GM19035 (cell line): ENCODE data around the gene ZNF195.
"Not testable (repeated sequence)": the region's sequence is repeated elsewhere in the genome, so short reads cannot be mapped to it uniquely, and the experiment has no call there.

ENCODE experiments used
- ATAC-seq: cut with Tn5 transposase; IDR thresholded peaks from one replicate; pipeline ENCODE4 v1.9.1; 2021; ENCODE audit not compliant: unreplicated experiment

ZNF195 gene

DNA sequence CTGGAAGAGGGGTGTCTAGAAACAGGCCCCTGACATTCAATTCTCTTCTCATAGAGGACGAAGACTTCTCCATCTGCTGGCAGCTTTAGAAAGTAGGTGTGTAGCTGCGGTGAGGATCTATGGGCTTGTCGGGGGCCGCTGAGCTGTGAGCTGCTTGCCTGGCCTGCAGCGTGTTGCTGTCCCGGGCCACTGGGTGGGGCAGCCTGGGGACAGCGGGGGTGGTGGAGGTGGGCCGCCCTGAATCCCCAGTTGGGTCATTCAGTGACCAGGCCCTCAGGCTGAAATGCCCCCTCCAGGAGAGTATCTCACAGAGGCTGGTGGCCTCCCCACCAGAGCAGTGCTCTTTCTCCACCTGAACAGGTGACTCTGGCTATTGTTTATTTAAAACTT, 23.9 kb upstream of the ZNF195 start:
- ATAC-seq: not testable (repeated sequence)

GRCh38 chr11:3402181-3402860, 23.4 kb upstream of the ZNF195 start:
- ATAC-seq: not testable (repeated sequence)

DNA sequence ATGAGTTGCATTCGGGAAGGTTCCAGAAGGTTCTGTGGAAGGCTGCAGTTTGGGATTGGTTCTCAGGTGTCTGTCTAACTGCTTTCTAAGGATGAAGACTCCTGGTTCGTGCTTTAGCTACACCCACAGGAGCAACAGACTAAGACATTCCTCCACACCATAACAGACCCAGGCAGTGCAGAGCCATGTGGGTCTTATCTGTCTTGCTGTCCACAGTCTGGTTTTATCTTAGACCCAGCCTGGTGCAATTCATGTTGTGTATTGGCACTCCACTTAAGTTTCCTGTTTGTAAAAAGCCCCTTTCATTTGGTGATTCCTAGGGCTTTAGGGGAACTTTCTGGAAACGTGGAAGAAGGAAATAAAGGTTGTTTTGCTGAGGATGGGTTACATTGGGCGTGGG, 22.1 kb upstream of the ZNF195 start:
- not testable (repeated sequence) for ATAC-seq

DNA sequence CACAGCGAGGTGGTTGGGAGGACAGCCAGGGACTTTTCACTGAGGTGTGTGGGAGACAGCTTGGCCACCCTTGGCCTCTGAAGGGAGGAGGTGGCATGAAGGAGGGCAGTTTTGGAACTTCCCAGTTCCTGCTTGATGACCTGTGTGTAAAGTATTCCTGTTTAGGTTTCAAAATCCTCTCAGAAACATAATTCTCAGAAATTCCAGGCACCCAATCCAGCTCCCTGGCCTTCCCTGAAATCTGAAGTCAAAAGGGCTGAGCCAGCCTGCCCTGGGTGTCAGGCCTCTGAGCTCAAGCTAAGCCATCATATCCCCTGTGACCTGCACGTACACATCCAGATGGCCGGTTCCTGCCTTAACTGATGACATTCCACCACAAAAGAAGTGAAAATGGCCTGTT, 19.6 kb upstream of the ZNF195 start:
- not testable (repeated sequence) for ATAC-seq

DNA sequence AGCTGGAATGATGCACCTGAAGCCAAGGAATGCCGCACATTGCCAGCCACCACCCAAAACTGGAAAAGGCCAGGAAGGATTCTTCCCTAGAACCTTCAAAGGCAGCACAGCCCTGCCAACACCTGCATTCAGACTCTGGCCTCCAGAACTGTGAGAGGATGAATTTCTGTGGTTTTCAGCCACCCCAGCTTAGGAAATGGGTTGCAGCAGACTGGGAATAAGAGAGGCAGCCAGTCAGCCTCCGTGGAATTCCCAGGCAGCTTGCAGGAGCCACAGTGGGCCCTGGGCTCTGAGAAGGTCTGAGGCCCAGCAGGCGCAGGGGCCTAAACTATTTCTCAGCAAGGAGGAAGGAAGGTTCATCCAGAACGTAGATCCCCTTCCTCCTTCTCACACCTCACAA, 19.2 kb upstream of the ZNF195 start:
- ATAC-seq: not testable (repeated sequence)

DNA sequence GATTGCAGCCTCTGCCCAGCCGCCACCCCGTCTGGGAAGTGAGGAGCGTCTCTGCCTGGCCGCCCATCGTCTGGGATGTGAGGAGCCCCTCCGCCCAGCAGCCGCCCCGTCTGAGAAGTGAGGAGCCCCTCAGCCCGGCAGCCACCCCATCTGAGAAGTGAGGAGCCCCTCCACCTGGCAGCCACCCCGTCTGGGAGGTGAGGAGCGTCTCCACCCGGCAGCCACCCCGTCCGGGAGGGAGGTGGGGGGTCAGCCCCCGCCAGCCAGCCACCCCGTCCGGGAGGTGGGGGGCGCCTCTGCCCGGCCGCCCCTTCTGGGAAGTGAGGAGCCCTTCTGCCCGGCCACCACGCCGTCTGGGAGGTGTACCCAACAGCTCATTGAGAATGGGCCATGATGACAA, 18.3 kb upstream of the ZNF195 start:
- ATAC-seq: not testable (repeated sequence)

- not testable (repeated sequence) for ATAC-seq
These were observed 16.5 kb upstream of the ZNF195 start for GRCh38 chr11:3395468-3395867.

- ATAC-seq: not testable (repeated sequence)
These were observed 16.0 kb upstream of the ZNF195 start for GRCh38 chr11:3394956-3395355.

DNA sequence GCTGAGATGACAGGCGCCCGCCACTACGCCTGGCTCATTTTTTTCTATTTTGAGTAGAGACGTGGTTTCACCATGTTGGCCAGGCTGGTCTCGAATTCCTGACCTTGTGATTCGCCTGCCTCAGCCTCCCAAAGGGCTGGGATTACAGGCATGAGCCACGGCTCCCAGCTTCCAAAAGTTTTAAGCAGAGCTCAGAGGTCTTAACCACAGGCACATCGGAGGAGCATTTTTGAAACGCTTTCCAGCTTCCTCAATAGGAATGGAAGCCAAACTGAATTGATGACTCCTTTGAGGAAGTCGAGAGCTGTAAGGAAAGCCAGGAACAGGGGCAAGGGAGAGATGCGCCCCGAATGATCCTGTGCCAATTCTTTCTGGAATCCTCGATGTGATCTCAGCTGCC, 14.5 kb upstream of the ZNF195 start:
- ATAC-seq: not testable (repeated sequence)

- ATAC-seq: no peak
These were observed 3.8 kb upstream of the ZNF195 start for GRCh38 chr11:3382613-3383285.

DNA sequence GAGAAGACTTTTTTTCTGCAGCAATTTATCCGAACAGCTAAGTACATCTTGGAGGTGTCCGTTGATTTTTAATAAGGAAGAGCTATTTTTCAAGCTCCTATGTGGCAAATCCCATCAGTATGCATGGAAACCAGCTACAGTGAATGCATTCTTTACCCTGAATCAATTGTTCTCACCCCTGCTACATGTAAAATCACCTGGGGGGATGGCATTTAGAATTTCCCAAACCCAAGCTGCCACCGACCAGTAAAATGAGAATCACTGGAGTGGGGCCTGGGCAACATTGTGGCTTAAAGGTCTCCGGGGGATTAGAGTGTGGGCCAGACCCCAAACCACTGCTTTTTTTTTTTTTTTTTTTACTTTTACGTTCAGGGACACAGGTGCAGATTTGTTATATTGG, 2.8 kb upstream of the ZNF195 start:
- ATAC-seq: no peak

DNA sequence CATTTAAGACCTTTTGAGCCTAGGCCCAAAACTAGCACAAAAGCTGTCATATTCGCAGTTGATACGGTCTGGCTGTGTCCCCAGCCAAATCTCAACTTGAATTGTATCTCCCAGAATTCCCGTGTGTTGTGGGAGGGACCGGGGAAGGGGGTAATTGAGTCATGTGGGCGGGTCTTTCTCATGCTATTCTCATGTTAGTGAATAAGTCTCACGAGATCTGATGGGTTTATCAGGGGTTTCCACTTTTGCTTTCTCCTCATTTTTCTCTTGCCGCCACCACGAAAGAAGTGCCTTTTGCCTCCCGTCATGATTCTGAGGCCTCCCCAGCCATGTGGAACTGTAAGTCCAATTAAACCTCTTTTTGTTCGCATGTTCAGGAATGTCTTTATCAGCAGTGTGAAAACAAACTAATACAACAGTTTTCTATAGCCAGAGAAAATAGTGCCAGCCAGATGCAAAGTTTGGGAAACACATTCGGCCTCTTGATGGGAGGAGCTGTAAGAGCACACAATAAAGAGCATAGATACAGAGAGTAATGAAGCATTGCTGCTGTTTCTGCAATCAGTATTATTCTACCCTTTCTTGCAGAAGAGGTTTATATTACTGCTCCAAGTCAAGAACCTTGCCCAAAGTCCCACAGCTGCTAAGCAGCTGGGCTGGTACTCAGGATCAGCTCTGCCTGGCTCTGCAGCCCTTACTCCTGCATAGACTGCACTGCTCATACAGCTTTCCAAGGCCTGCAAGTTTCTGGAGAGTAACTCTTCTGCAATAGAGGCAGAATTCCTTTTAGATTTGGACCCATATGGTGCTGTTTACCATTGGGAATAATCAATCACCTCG, 2.0 kb upstream of the ZNF195 start:
- no peak for ATAC-seq

GRCh38 chr11:3375552-3375951, 3.4 kb downstream of the ZNF195 start:
- no peak for ATAC-seq

GRCh38 chr11:3370311-3370870, 8.6 kb downstream of the ZNF195 start:
- ATAC-seq: no peak

DNA sequence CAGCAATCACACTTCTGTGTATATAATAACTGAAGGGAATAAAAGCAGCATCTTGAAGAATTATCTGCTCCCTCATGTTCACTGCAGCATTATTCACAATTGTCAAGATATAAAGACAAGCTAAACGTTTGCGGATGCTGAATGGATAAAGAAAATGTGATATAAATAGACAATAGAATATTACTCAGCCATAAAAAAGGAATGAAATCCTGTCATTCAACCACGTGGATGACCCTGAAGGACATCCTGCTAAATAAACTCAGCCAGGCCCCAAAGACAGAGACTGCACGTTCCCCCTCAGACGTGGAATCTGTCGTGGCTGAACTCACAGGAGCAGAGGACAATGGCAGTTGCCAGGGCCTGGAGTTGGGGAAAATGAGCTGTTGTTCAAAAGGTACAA, 9.6 kb downstream of the ZNF195 start:
- no peak for ATAC-seq

DNA sequence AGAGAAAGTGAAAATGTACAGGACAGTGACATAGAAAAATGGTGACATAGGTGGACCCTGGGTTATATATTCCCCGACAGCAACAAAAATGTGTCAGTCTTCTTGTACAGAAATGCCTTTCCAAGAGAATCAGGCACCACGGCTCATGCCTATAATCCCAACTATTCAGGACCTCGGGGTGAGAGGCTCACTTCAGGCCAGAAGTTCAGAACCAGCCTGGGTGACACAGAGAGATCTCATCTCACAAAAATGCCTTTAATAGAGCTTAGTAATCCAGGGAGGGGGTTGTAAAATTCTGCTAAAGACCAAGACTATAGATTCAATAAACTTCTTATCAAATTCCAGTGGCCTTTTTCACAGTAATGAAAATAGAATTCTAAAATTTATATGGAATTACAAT, 10.7 kb downstream of the ZNF195 start:
- no peak for ATAC-seq

DNA sequence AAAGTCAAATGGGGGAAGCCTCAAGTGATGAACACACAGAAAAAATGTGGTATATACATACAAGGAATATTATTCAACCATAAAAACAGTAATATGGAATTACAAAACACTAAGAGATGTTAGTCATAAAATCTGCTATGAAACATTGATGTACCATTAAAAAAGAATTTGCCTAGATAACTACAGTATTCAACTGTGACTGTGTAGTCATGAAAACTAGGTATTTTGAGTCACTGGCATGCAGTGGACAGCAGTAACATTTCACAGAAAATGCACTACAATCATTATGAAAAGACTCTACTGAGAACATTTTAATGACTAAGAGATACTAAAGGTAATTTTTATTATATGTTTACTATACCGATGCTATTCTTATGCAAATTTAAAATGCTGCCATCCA, 11.7 kb downstream of the ZNF195 start:
- no peak for ATAC-seq

DNA sequence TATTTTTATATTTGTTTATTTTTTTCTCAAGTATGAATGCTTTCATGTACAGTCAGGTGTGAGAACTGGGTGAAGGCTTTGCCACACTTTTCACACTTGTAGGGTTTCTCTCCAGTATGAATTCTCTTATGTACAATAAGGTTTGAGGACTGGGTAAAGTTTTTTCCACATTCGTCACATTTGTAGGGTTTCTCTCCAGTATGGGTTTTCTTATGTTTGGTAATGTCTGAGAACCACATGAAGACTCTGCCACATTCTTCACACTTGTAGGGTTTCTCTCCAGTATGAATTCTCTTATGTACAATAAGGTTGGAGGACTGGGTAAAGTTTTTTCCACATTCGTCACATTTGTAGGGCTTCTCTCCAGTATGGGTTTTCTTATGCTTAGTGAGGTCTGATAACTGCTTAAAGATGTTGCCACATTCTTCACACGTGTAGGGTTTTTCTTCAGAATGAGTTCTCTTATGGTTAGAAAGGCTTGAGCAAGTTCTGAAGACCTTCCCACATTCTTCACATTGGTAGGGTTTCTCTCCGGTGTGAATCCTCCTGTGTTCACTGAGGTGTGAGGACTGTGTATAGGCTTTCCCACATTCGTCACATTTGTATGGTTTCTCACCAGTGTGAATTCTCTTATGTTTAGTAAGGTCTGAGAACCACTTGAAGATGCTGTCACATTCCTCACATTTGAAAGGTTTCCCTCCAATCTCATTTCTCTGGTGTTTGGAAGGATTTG, 19.7 kb downstream of the ZNF195 start:
- ATAC-seq: no peak

DNA sequence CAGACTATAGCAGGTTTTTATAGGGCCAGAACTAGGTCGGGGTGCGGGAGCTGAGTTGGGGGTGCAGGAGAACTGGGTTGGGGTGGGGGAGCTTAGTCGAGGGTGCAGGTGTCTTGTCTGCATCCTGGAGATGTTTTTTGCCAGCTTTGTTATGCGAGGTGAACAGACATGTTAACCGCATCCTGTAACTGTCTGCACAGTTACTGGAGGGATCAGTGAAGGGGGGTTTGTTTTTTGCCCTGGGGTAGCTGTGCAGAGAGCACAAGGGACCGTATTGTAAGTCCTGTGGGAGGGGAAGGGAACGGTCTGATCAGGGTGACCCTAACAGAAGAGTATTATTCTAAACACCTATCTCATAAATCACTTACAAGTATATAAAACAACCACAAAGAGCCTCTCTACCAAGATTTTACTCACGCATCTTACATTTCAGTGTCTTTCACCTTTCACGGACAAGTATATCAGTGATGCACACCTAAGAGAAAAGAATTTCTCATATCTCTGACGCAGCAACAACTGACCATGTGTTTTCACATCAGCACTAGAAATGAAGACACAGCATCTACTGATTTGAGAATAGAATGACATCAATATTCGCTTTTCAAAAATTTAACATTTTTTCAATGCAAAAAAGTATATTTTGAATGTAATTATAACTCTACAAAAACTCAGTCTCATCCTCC, 20.8 kb downstream of the ZNF195 start:
- ATAC-seq: no peak

- no peak for ATAC-seq
These were observed 21.6 kb downstream of the ZNF195 start for GRCh38 chr11:3357302-3357701.
